Measurements from ENCODE around the gene SLC9A9. TPM values are rescaled to one million over a fixed set of nuclear protein-coding genes. Genes with fewer than 3 reads are reported as not detected.
"Not testable (repeated sequence)": the region's sequence is repeated elsewhere in the genome, so short reads cannot be mapped to it uniquely, and the experiment has no call there.

SLC9A9 gene
- polyA plus RNA-seq, 4 donors: 4.1 to 7.3 (median 4.9) TPM

DNA sequence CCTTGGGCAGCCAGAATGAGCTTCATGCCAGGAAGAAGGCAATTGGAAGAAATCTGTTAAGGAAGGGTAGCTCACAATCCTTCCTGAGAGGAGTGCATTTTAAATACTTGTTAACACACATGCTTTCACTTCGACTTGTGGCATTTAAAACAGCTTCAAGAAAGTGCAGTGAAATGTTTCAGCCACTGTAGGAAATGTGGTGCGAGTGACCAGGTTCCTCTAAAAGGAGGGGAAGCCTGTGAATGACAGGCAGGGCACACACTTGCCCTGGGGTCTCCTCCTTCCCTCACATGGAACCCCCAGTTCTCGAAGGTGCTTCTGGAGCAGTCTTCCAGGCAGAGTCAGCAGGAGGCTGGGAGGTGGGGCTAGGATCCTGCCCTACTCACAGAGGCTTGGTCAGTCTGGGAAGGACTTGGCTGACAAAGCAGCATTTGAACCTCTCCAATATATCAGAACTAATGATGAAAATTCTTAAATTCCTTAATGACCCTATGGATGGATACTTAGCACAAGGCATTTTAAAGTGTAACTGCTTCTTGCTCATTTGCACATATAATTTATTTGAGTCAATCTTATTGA, 370.1 kb downstream of the SLC9A9 start:
- no peak for DNase-seq (ENCODE audit: low read depth in 4 of 4, low spot score in 2 of 4)

DNA sequence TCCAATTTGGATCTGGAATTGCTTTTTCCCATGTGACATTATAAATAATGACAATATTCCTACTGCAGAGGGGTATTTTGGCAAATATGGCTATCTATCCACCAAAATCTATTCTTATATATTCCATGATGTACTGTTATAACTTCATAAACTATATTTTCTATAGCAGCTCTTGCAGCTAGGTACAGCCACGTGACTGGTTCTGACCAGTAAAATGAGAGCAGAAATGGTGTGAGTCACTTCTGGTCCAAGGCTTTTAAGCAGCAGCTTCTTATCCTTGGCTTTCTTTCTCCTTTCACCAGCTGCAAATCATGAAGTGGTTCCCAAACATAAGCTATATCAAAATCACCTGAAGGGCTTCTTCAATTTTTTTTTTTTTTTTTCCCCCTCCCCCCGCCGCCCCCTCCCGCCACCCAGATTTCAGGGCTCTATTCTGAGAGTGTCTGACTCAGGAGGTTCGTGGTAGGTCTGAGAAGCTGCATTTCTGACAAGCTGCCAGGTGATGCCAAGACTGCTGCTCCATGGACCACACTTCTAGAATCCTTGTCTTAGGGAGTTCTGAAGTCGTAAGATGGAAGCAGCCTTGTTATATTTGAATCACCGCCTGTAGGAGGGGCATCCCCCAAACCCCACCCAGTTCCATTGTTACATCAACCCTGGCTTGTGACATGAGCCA, 371.2 kb downstream of the SLC9A9 start:
- no peak for DNase-seq (ENCODE audit: low read depth in 4 of 4, low spot score in 2 of 4)

DNA sequence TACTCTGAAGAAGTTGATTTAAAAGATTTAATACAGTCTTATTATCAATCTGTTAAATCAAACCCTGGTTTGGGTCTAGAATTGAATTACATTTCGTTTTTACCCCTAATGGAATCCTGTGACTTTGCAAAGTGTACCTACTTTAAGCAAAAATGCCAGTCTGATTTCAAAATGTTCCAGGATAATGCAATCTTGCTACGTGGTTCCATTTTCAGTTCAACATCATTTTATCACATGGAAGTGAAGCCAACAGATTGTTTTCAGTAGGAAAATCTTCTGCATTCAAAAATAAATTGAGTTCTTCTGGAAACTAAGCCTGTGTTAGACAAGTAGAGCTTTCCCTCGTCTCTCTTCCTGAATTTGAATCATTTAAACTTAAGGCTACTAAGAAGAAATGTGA, 372.3 kb downstream of the SLC9A9 start:
- DNase-seq (ENCODE audit: low read depth in 4 of 4, low spot score in 2 of 4): no peak

DNA sequence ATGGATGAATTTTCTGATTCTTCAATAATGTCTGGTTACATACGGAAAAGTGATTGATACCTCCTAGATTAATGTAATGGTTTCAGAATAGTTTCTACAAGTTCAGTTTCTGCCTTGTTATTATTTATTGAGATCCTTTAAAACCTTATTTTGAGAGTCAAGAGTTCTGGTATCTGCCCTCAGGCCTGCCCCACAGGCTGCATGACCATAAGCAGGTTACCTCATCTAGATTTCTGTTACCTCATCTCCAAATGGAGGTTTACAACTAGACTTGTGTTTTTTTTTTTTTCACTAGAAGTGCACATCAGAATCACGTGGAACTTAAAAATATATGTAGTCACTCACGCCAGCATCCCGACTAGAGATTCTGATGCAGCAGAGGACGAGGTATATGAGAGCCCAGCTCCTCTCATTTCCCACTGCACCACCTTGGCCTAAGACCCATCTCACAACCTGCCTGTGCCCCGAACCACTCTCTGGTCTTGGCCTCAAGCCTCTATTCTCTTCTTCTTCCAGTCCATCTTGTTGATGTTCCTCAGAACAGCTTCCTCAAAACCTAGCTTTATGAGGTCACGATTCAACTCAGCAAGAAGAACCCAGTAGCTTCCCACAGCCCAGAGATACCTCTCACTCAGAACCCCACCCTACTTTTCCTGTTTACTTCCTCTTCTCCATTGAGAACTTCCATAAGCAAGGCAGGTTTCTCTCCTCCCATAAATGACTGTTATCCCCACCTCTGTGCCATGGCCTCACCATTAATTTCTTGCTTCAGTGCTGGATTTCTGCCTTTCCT, 375.3 kb downstream of the SLC9A9 start:
- DNase-seq (ENCODE audit: low read depth in 4 of 4, low spot score in 2 of 4): no peak

DNA sequence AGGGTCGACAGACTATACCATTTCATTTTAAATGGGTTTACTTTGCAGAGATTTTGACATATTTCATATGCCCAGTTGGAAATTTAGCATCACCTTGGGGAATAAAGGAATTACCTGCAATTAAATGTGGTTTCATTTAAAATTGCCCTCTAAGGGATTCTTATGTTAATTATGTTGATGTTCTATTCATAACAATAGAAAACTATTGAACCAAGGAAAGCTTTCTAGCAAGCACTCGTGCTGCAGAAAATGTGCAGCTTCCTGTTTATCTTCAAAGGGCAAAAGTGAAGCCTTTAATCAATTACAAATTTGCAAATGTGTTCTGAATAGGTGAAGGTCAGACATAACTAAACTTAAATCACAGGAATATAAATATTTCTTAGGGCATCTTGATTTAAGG, 376.6 kb downstream of the SLC9A9 start:
- DNase-seq (ENCODE audit: low read depth in 4 of 4, low spot score in 2 of 4): no peak

DNA sequence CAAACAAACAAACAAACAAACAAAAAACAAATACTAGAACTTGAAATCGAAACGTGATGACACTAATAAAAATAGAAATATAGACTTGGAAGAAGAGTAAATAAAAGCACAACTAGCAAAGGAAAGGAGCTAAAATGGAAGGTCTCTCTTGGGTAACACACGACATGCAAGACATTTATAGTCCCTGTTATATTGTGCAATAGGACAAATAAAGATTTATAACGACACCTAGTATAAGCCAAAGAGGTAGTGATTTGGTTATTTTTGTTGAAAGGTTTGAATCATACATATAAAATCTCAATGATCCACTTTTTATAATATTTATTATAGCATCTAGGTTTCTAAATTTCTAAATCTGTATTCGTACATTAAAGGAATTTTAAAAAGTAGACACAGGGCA, 379.1 kb downstream of the SLC9A9 start:
- no peak for DNase-seq (ENCODE audit: low read depth in 4 of 4, low spot score in 2 of 4)

DNA sequence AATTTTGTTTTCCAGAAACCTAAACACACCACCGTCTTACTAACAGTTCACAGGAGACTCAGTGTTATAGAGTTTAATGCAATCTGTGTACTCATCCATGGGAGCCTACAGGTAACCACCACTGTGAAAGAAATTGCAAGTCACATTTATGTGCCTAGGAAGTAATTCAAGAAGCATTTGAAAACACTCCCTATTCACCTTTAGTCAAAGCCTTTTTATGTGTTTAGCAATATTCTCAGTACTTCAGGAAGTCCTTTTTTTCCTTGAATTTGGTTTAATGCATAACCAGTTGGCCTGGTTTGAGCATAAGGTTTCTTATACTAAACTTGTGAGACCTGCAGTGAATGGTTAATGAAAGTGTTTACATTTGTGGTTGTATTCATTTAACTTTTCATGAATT, 382.6 kb downstream of the SLC9A9 start:
- peak in 1 of 4 donors; percentile 27 for DNase-seq (ENCODE audit: low read depth in 4 of 4, low spot score in 2 of 4)

DNA sequence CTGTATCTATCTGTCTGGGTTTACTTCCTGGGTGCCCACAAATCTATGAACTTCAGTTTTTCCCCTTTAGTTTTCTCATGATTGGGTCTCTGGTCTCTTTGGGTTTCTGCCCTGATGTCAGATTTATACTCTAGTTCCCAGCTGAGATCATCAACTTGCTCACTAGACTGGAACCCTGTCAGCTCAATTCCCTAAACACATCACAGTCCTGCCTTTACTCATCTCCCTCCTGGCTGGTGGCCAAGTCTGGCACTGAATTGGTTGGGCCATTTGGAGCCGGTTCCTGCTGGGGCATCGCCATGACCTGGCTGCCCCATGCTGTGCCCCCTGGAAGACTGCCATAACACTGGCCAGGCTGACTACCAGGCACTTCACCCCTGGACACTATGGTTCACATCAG, 383.4 kb downstream of the SLC9A9 start:
- peak in 1 of 4 donors; percentile 27 for DNase-seq (ENCODE audit: low read depth in 4 of 4, low spot score in 2 of 4)

DNA sequence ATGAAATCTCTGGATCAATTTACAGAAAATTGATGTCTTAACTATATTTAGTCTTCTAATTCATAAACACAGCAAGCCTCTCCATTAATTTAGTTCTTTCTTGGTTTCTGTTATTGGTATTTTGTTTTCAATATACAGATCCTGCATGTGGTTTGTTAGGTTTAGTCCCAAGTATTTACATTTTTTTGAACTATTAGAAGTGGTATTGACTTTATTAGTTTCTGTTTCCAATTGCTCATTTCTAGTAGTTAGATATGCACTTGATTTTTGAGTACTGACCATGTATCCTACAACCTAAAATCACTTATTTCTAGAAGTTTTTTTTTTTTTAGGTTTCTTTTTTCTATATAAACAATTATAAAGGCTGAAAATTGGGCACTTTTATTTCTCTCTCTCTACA, 392.8 kb downstream of the SLC9A9 start:
- DNase-seq (ENCODE audit: low read depth in 4 of 4, low spot score in 2 of 4): no peak

DNA sequence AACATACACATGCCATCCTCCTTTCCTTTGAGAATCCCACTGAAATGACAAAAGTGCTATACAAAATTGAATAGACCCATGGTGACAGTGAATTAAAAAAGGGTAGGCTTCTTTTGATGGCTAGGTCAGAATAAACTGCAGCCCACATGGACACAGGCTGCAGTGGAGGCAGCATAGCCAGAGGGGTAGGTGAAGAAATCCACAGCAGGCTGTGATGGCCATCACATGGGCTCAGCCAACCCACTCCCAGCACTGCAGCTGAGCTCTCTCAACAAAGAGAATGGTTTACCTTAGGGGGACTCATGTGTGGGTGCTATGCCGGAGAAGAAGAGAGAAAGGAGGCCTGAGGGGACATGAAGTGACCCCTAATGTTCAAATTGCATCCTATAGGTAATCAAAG, 397.6 kb downstream of the SLC9A9 start:
- DNase-seq (ENCODE audit: low read depth in 4 of 4, low spot score in 2 of 4): no peak

DNA sequence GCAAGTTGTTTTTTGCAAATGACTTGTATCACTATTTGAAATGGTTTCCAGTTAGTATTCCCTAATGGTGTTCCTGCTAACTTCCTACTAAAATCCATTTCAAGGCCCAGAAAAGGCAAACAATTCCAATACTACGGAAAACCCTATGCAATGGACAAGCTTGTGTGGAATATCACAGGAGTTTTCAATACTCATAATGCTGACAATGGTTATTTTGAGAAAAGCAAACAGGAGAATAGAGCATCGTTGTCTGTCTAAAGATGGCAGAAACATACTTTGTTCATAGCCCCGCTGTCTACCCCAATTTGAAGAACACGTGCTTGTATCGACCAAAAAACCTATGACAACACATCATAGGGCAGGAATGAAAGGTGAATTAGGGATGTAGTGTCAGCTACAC, 400.8 kb downstream of the SLC9A9 start:
- DNase-seq (ENCODE audit: low read depth in 4 of 4, low spot score in 2 of 4): no peak

DNA sequence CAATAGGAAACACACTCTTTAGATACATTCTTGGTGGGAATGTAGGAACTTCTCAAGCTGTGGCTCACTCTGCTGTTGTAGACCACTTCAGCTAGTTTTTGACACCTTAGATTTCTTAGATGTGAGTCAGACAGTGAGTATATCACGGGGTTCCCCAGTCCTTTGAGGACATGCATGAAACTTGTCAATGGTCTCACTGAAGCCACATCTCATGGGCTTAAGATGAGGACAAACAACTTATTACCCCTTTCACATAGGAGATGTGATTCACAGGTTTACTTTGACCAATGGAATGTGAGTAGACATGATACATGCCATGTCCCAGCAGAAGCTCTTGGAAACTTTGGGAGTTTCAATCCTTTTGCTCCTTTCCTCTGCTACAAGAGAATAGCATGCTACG, 403.1 kb downstream of the SLC9A9 start:
- DNase-seq (ENCODE audit: low read depth in 4 of 4, low spot score in 2 of 4): no peak

DNA sequence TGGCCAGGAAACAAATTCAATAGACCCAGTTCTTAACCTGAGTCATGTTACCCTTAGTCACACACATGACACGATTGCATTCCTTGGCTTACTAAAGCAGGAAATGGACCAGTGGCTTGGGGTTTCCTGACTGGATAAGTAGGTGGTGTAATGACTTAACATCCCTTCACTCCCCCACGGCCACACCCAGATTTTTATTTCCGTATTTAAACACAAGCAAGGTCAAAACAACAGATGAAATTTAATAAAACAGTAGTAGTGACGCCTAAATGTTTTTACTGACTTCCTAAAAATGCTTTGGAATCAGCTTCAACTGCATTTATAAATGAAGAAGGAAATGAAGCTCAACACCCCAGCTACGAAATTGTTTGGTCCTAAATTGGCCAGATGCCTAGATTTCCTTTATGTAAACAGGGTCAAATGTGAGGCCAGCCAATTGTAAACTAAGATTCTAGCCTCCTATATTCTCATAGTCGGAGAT, 404.4 kb downstream of the SLC9A9 start:
- DNase-seq (ENCODE audit: low read depth in 4 of 4, low spot score in 2 of 4): peak in 2 of 4 donors; percentile 19 to 23

DNA sequence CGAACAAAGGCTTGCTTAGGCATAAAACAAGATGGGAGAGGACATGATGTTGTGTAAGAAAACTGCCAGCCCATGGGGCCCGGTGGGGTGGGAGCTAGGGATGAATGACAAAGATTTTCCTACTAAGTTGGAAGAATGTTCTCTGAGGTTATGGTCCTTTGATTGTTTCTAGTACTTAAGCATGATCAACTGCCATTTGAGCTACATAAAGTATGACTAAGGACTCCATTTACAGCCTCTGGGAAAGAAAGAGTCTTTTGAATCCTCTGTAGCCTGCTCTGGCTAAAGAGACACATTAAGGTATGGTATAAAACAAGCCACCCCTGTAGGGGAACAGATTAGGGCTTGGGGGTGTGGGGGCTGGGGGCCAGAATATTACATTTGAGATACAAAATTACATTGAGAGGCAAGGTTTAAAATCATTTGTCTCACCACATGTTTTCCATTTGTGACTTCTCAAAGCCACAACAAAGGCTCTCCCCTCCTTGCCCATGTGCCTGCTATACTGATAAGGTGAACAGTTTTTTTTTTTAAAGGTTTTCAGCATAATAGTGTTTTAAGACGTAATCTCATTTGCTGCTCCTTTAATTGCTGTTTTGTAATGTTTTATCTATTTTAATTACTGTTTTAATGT, 405.3 kb downstream of the SLC9A9 start:
- DNase-seq (ENCODE audit: low read depth in 4 of 4, low spot score in 2 of 4): no peak

DNA sequence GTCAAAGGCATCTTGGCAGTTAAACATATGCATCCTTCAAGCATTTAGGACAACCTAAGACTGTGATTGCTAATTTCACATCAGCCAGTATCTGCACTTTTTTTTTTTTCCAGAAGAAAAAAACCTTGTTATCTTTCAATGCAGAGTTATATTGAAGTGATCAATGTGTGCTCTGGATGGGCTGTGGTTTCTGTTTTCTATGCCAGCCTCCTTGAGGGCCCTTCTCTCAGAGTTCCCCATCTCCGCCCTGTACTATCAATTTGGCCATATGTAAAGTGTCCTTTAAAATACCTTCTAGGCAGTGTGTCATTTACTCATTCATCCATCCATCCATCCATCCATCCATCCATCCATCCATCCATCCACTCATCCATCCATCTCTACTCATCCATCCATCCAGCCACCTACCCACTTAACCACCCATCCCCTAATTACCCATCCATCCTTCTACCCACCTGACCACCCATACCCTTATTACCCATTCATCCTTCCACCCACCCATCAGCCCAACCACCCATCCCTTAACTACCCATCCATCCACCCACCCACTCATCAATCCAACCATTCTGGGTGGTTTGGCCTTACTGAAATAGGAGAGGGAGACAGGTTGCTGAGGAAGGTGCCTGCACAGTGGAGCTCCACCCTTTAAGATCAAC, 406.6 kb downstream of the SLC9A9 start:
- DNase-seq (ENCODE audit: low read depth in 4 of 4, low spot score in 2 of 4): no peak

DNA sequence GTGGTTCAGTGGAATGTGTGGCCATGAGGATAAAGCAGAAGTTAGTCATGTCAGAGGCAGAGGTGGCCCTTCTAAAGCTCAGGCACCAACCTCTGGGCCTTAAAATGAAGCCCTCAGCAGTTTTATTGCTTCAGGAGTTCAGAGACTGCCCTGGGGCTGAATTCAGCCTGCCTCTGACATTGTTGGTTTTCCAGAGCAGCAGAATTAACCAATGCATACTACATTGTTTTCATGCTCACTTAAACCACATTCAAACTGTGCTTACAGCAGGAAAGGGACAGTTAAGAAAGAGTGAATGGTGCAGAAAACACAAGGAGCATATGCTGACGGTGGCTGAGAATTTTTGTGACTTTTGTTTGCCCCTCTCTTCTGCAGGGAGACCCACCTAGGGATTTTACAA, 408.5 kb downstream of the SLC9A9 start:
- no peak for DNase-seq (ENCODE audit: low read depth in 4 of 4, low spot score in 2 of 4)

DNA sequence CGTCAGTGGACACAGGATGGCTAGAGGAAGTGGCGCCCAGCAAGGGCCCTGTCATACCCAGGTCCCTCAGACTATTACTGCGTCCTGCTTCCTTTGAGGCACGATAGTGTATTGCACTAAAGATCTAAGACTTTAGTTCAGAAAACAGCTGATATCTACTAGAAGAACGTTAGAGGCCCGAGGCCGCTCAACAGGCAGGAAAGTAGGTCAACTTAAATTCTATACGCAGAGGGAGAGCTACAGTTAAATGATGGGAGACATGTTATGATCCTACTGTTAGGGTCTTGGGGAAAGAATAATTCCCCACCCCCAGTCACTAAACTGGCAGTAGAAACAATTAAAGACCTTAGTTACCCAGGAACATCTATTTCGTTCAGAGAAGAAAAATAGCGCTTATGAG, 410.9 kb downstream of the SLC9A9 start:
- no peak for DNase-seq (ENCODE audit: low read depth in 4 of 4, low spot score in 2 of 4)

DNA sequence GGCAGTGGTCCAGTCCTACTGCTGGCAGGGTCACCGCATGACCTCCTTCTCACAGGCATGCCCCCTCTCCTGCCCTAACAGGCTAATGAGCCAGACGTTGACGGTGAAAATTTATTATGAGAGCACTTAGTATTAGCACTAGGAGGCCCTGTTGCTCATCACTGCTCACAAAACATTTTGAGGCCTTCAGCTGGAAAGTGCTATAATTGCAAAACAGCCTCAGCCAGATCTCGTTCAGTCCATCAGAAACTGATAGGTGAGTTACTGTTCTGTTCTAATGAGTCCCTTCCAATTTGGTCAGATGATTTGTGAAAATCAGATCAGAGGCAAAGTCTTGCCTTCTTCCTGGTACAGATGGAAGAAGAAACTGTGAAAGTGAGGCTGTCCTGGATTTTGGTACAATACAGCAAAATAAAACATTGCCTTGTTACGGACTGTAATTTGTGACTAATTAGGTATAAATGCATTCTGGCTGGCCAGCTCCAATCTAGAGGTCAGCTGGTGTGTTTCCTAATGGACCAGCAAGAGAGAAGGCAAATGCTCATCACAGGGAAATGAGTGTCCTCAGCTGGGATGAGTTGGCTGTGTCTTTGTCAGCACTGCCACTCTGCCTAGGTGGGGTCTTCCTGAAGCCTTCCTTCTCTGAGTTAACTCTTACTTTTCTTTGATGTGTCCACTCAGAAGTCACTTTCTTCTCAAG, 411.9 kb downstream of the SLC9A9 start:
- DNase-seq (ENCODE audit: low read depth in 4 of 4, low spot score in 2 of 4): no peak

DNA sequence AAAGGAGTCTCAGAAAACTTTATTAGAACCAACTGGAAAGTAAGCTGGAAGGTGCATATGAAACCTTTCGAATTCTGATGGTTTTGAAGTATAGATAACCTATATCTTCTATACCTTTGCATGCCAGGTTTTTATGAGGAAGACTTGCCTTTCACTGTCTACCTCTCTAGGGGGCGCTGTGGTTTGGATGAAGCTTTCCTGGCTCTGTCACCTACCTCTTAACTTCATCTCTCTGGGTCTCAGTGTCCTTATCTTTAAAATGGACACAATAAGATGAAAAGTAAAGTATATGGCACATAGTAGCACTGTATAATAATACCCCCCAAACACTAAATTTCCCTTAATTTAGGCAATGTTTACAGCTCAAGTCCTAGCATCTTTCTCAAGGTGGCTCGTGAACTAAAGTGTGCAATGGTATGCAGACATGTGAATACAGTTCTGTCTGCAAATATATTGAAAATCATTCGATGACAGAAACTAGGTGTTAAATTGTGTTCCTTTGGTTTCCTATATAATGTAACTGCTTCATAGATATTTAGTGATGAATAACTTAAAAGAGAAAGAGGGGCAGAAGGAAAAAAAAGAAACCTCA, 414.4 kb downstream of the SLC9A9 start:
- no peak for DNase-seq (ENCODE audit: low read depth in 4 of 4, low spot score in 2 of 4)

DNA sequence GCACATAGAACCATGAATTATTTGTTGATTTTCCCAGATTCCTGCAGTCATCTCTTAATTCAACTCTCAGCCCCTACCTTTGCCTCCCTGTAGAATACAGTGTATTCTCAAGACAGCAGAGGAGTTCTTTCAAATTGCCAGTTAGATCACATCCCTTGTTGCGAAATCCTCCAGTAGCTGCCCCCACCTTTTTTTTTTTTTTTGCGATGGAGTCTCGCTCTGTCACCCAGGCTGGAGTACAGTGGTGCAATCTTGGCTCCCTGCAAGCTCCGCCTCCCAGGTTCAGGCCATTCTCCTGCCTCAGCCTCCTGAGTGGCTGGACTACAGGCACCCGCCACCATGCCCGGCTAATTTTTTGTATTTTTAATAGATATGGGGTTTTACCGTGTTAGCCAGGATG, 417.0 kb downstream of the SLC9A9 start:
- not testable (repeated sequence) for DNase-seq (ENCODE audit: low read depth in 4 of 4, low spot score in 2 of 4)
